ENCODE data around the gene FAM210A.
A peak's percentile ranks its signal among the peaks of the same experiment; 100 is the strongest.

The FAM210A gene

GRCh38 chr18:13642440-13642827 is 83.9 kb downstream of the FAM210A start:
- H3K27me3 ChIP-seq (ENCODE audit: insufficient read depth, low read length) = no peaks in the 10 kb centered on the region
- H3K23ac ChIP-seq (ENCODE audit: low read length) = no peak overlapping the region
- H3K14ac ChIP-seq (ENCODE audit: low read length) = no peak overlapping the region
- no peaks in the 10 kb centered on the region for H3K79me1 ChIP-seq (ENCODE audit: low read length)
- no peak overlapping the region for H2BK5ac ChIP-seq (ENCODE audit: low read depth, low read length, poor library complexity)
- H3K4me1 ChIP-seq (ENCODE audit: control insufficient read depth in 1 of 2, insufficient read depth in 2 of 2, low read length in 2 of 2) = no peaks in the 10 kb centered on the region
- no peak overlapping the region for H3K27ac ChIP-seq (ENCODE audit: low read depth, low read length)
- no peak overlapping the region for H3K18ac ChIP-seq (ENCODE audit: low read length)
- H3K4ac ChIP-seq (ENCODE audit: low read depth, low read length) = no peak overlapping the region
- no peak for DNase-seq
- peaks cover 4 to 5% of the 10 kb centered on the region in 2 experiments for H3K36me3 ChIP-seq (ENCODE audit: control insufficient read depth in 1 of 2, insufficient read depth in 2 of 2, low read length in 2 of 2)
- H2BK12ac ChIP-seq (ENCODE audit: low read length) = no peak overlapping the region
- no peak overlapping the region for H2AK5ac ChIP-seq (ENCODE audit: low read length)
- no CpG with 5 or more reads among the region's 15 CpGs for WGBS (ENCODE audit: extremely low coverage, insufficient coverage, insufficient read length)
- peaks cover 2% of the 10 kb centered on the region for H3K9me3 ChIP-seq (ENCODE audit: insufficient read depth, low read depth, low read length)
- H3K4me3 ChIP-seq (ENCODE audit: low read depth, low read length) = no peak overlapping the region
- H2BK120ac ChIP-seq (ENCODE audit: insufficient read depth, low read length, poor library complexity) = no peak overlapping the region
- no peak overlapping the region for H3K4me2 ChIP-seq (ENCODE audit: low read length)
- no peak overlapping the region for H4K8ac ChIP-seq (ENCODE audit: low read depth, low read length)
- H3K79me2 ChIP-seq (ENCODE audit: control insufficient read depth, insufficient read depth, low read length, poor library complexity) = no peaks in the 10 kb centered on the region
- H4K91ac ChIP-seq (ENCODE audit: low read depth, low read length) = no peak overlapping the region
- H3K9ac ChIP-seq (ENCODE audit: low read length) = no peak overlapping the region
- no peak overlapping the region for H4K12ac ChIP-seq (ENCODE audit: low read depth, low read length)
- no peak overlapping the region for H2AFZ ChIP-seq (ENCODE audit: insufficient read depth, low read length, poor library complexity)

GRCh38 chr18:13641551-13642439 is 84.6 kb downstream of the FAM210A start:
- Histone ChIP-seq H2AFZ (ENCODE audit: insufficient read depth, low read length, poor library complexity) (no peak overlapping the region), H3K4me3 (ENCODE audit: low read depth, low read length) (no peak overlapping the region), H2BK5ac (ENCODE audit: low read depth, low read length, poor library complexity) (no peak overlapping the region), H3K27me3 (ENCODE audit: insufficient read depth, low read length) (no peaks in the 10 kb centered on the region), H3K79me1 (ENCODE audit: low read length) (no peaks in the 10 kb centered on the region), H2BK120ac (ENCODE audit: insufficient read depth, low read length, poor library complexity) (no peak overlapping the region), H3K14ac (ENCODE audit: low read length) (no peak overlapping the region), H3K79me2 (ENCODE audit: control insufficient read depth, insufficient read depth, low read length, poor library complexity) (no peaks in the 10 kb centered on the region), H2AK5ac (ENCODE audit: low read length) (no peak overlapping the region), H4K8ac (ENCODE audit: low read depth, low read length) (no peak overlapping the region), H3K27ac (ENCODE audit: low read depth, low read length) (no peak overlapping the region), H3K9ac (ENCODE audit: low read length) (no peak overlapping the region), H4K91ac (ENCODE audit: low read depth, low read length) (no peak overlapping the region), H3K36me3 (ENCODE audit: control insufficient read depth in 1 of 2, insufficient read depth in 2 of 2, low read length in 2 of 2) (peaks cover 4 to 5% of the 10 kb centered on the region in 2 experiments), H3K9me3 (ENCODE audit: insufficient read depth, low read depth, low read length) (peaks cover 2% of the 10 kb centered on the region), H3K4ac (ENCODE audit: low read depth, low read length) (no peak overlapping the region), H3K4me1 (ENCODE audit: control insufficient read depth in 1 of 2, insufficient read depth in 2 of 2, low read length in 2 of 2) (no peaks in the 10 kb centered on the region), H3K4me2 (ENCODE audit: low read length) (peak overlapping the region; percentile 45), H4K12ac (ENCODE audit: low read depth, low read length) (no peak overlapping the region), H3K23ac (ENCODE audit: low read length) (no peak overlapping the region), H2BK12ac (ENCODE audit: low read length) (no peak overlapping the region), H3K18ac (ENCODE audit: low read length) (no peak overlapping the region)
- no peak for DNase-seq
- no CpG with 5 or more reads among the region's 84 CpGs for WGBS (ENCODE audit: extremely low coverage, insufficient coverage, insufficient read length)

GRCh38 chr18:13640266-13640860 is 86.0 kb downstream of the FAM210A start:
- Histone ChIP-seq H3K4me2 (ENCODE audit: low read length) (no peak overlapping the region), H3K4me1 (ENCODE audit: control insufficient read depth in 1 of 2, insufficient read depth in 2 of 2, low read length in 2 of 2) (no peaks in the 10 kb centered on the region), H3K14ac (ENCODE audit: low read length) (no peak overlapping the region), H4K91ac (ENCODE audit: low read depth, low read length) (no peak overlapping the region), H4K12ac (ENCODE audit: low read depth, low read length) (no peak overlapping the region), H3K9ac (ENCODE audit: low read length) (no peak overlapping the region), H3K36me3 (ENCODE audit: control insufficient read depth in 1 of 2, insufficient read depth in 2 of 2, low read length in 2 of 2) (peaks cover 4% of the 10 kb centered on the region in 2 experiments), H3K27ac (ENCODE audit: low read depth, low read length) (no peak overlapping the region), H3K79me2 (ENCODE audit: control insufficient read depth, insufficient read depth, low read length, poor library complexity) (no peaks in the 10 kb centered on the region), H2BK5ac (ENCODE audit: low read depth, low read length, poor library complexity) (no peak overlapping the region), H2BK12ac (ENCODE audit: low read length) (no peak overlapping the region), H4K8ac (ENCODE audit: low read depth, low read length) (no peak overlapping the region), H2AFZ (ENCODE audit: insufficient read depth, low read length, poor library complexity) (no peak overlapping the region), H3K9me3 (ENCODE audit: insufficient read depth, low read depth, low read length) (peaks cover 2% of the 10 kb centered on the region), H3K79me1 (ENCODE audit: low read length) (no peaks in the 10 kb centered on the region), H3K27me3 (ENCODE audit: insufficient read depth, low read length) (no peaks in the 10 kb centered on the region), H3K23ac (ENCODE audit: low read length) (peak overlapping the region; percentile 37), H3K4me3 (ENCODE audit: low read depth, low read length) (no peak overlapping the region), H3K4ac (ENCODE audit: low read depth, low read length) (no peak overlapping the region), H2BK120ac (ENCODE audit: insufficient read depth, low read length, poor library complexity) (no peak overlapping the region), H3K18ac (ENCODE audit: low read length) (no peak overlapping the region), H2AK5ac (ENCODE audit: low read length) (no peak overlapping the region)
- no CpG with 5 or more reads among the region's 10 CpGs for WGBS (ENCODE audit: extremely low coverage, insufficient coverage, insufficient read length)
- no peak for DNase-seq

GRCh38 chr18:13638719-13639595 is 87.4 kb downstream of the FAM210A start:
- Histone ChIP-seq H3K4me2 (ENCODE audit: low read length) (no peak overlapping the region), H3K79me1 (ENCODE audit: low read length) (no peaks in the 10 kb centered on the region), H3K18ac (ENCODE audit: low read length) (no peak overlapping the region), H2AK5ac (ENCODE audit: low read length) (no peak overlapping the region), H3K9ac (ENCODE audit: low read length) (no peak overlapping the region), H2BK12ac (ENCODE audit: low read length) (no peak overlapping the region), H2BK120ac (ENCODE audit: insufficient read depth, low read length, poor library complexity) (no peak overlapping the region), H3K4me1 (ENCODE audit: control insufficient read depth in 1 of 2, insufficient read depth in 2 of 2, low read length in 2 of 2) (no peaks in the 10 kb centered on the region), H4K91ac (ENCODE audit: low read depth, low read length) (no peak overlapping the region), H2BK5ac (ENCODE audit: low read depth, low read length, poor library complexity) (no peak overlapping the region), H4K8ac (ENCODE audit: low read depth, low read length) (no peak overlapping the region), H3K79me2 (ENCODE audit: control insufficient read depth, insufficient read depth, low read length, poor library complexity) (no peaks in the 10 kb centered on the region), H3K27ac (ENCODE audit: low read depth, low read length) (no peak overlapping the region), H3K4me3 (ENCODE audit: low read depth, low read length) (no peak overlapping the region), H3K4ac (ENCODE audit: low read depth, low read length) (no peak overlapping the region), H3K9me3 (ENCODE audit: insufficient read depth, low read depth, low read length) (peaks cover 2% of the 10 kb centered on the region), H3K14ac (ENCODE audit: low read length) (no peak overlapping the region), H3K23ac (ENCODE audit: low read length) (no peak overlapping the region), H3K27me3 (ENCODE audit: insufficient read depth, low read length) (no peaks in the 10 kb centered on the region), H2AFZ (ENCODE audit: insufficient read depth, low read length, poor library complexity) (no peak overlapping the region), H3K36me3 (ENCODE audit: control insufficient read depth in 1 of 2, insufficient read depth in 2 of 2, low read length in 2 of 2) (no peaks in the 10 kb centered on the region), H4K12ac (ENCODE audit: low read depth, low read length) (no peak overlapping the region)
- WGBS (ENCODE audit: extremely low coverage, insufficient coverage, insufficient read length) = no CpG with 5 or more reads among the region's 10 CpGs
- no peak for DNase-seq
